OCI-LY3 (cell line): ENCODE data around the gene SLC45A3.

Experiments
- H2AFZ ChIP-seq: fragments of 200-600, 300-600 bp; shearing (Covaris generic); 2 replicates; pipeline ENCODE4 v1.6.0; 2014; ENCODE audit warnings: antibody characterized with exemption, low read depth, low read length
- H3K27ac ChIP-seq: fragments of 200-600, 300-600 bp; sonication (generic); 2 replicates; pipeline ENCODE4 v1.5.1; 2014; ENCODE audit warnings: mild to moderate bottlenecking, low read length, moderate library complexity, mixed read lengths
- H3K27me3 ChIP-seq: fragments of 200-600, 300-600 bp; sonication (generic); 2 replicates; pipeline ENCODE4 v1.6.1; 2014; ENCODE audit warnings: low read depth, low read length, mixed read lengths
- H3K36me3 ChIP-seq: fragments of 200-600, 300-600 bp; sonication (generic); replicated peaks from 2 replicates; pipeline ENCODE3; 2014; ENCODE audit warnings: low read depth, low read length, mixed read lengths
- H3K4me1 ChIP-seq: fragments of 300-600, 200-600 bp; sonication (generic); 2 replicates; pipeline ENCODE4 v1.6.1; 2014; ENCODE audit warnings: low read length, mixed read lengths
- H3K4me2 ChIP-seq: fragments of 200-600, 300-600 bp; sonication (generic); 2 replicates; pipeline ENCODE4 v1.6.1; 2014; ENCODE audit warnings: low read length, mixed read lengths
- H3K4me3 ChIP-seq: fragments of 300-600, 200-600 bp; sonication (generic); 2 replicates; pipeline ENCODE4 v1.5.1; 2014; ENCODE audit warnings: antibody characterized with exemption, mild to moderate bottlenecking, low read length, moderate library complexity
- H3K79me2 ChIP-seq: fragments of 300-600, 200-600 bp; shearing (Covaris generic); 2 replicates; pipeline ENCODE4 v1.6.1; 2014; ENCODE audit warnings: mild to moderate bottlenecking, low read length, mixed read lengths
- H3K9ac ChIP-seq: fragments of 300-600, 200-600 bp; shearing (Covaris generic); 2 replicates; pipeline ENCODE4 v1.6.0; 2014; ENCODE audit warnings: mild to moderate bottlenecking, low read length, moderate library complexity
- H3K9me3 ChIP-seq: fragments of 200-600, 300-600 bp; shearing (Covaris generic); 2 replicates; pipeline ENCODE4 v1.6.1; 2014; ENCODE audit warnings: low read length, mixed read lengths; ENCODE audit not compliant: insufficient read depth
- H4K20me1 ChIP-seq: fragments of 200-600, 300-600 bp; sonication (generic); 2 replicates; pipeline ENCODE4 v1.6.1; 2016; ENCODE audit warnings: low read length, mixed read lengths; ENCODE audit not compliant: insufficient read depth
- EZH2phosphoT487 ChIP-seq: fragments of 200-600 bp; shearing (Covaris generic); IDR thresholded peaks from 2 replicates; pipeline ENCODE4 v1.6.1; 2018; ENCODE audit warnings: antibody characterized with exemption, mixed run types, low read depth
- TF ChIP-seq, protein P1 (sequence below): fragments of 200-600, 300-600 bp; sonication (generic); IDR thresholded peaks from 2 replicates; pipeline ENCODE4 v1.5.1; 2014; ENCODE audit warnings: antibody characterized with exemption, low read length, low read depth

Gene SLC45A3

DNA sequence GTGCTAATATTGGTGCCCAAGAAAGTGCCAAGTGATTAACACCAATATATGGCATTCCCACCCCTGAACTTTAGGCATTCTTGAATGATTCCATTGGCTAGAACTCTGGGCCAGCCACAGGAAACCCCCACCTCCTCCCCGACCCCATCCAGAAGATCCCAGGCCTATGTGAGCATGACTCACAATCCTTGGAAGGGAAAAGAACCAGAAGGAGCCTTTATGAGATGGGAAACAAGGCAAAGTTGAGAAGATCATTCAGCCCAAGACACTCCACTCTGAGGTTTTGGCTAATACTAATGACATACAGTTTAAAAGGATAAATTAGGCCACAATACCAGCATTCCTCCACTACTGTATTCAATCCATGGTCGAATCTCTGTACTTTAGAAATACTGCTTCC lies 70.3 kb downstream of the SLC45A3 start:
- TF ChIP-seq, protein P1, sequence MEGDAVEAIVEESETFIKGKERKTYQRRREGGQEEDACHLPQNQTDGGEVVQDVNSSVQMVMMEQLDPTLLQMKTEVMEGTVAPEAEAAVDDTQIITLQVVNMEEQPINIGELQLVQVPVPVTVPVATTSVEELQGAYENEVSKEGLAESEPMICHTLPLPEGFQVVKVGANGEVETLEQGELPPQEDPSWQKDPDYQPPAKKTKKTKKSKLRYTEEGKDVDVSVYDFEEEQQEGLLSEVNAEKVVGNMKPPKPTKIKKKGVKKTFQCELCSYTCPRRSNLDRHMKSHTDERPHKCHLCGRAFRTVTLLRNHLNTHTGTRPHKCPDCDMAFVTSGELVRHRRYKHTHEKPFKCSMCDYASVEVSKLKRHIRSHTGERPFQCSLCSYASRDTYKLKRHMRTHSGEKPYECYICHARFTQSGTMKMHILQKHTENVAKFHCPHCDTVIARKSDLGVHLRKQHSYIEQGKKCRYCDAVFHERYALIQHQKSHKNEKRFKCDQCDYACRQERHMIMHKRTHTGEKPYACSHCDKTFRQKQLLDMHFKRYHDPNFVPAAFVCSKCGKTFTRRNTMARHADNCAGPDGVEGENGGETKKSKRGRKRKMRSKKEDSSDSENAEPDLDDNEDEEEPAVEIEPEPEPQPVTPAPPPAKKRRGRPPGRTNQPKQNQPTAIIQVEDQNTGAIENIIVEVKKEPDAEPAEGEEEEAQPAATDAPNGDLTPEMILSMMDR, result no peak
- no peak for TF ChIP-seq EZH2phosphoT487
- no peak overlapping the region for H3K4me2 ChIP-seq
- peaks cover 42% of the 10 kb centered on the region for H4K20me1 ChIP-seq
- peaks cover 63% of the 10 kb centered on the region for H3K36me3 ChIP-seq
- H2AFZ ChIP-seq, result no peak overlapping the region
- H3K79me2 ChIP-seq, result peaks cover 40% of the 10 kb centered on the region
- H3K9me3 ChIP-seq, result no peaks in the 10 kb centered on the region
- no peaks in the 10 kb centered on the region for H3K27me3 ChIP-seq
- H3K27ac ChIP-seq, result no peak overlapping the region
- no peak overlapping the region for H3K9ac ChIP-seq
- H3K4me3 ChIP-seq, result no peak overlapping the region
- H3K4me1 ChIP-seq, result peaks cover 28% of the 10 kb centered on the region
